ENCODE data around the gene ECHDC3.

DNA sequence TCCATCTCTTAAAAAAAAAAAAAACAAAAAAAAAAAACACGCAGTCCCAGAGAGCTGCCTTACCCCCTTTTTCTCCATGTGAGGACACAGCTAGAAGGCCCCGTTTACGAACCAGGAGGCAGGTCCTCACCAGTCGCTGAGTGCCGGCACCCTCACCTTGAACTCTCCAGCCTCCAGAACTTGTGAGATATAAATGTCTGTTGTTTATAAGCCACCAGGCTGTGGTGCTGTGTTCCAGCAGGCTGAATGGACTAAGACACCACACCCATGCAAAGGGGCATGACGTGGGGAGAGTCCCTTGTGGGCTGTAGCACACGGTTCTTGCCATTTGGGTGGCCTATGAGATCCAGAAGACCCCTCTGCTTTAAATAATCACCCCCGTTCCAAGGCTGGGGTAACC, 17.2 kb downstream of the ECHDC3 start:
- TF ChIP-seq, protein P1, sequence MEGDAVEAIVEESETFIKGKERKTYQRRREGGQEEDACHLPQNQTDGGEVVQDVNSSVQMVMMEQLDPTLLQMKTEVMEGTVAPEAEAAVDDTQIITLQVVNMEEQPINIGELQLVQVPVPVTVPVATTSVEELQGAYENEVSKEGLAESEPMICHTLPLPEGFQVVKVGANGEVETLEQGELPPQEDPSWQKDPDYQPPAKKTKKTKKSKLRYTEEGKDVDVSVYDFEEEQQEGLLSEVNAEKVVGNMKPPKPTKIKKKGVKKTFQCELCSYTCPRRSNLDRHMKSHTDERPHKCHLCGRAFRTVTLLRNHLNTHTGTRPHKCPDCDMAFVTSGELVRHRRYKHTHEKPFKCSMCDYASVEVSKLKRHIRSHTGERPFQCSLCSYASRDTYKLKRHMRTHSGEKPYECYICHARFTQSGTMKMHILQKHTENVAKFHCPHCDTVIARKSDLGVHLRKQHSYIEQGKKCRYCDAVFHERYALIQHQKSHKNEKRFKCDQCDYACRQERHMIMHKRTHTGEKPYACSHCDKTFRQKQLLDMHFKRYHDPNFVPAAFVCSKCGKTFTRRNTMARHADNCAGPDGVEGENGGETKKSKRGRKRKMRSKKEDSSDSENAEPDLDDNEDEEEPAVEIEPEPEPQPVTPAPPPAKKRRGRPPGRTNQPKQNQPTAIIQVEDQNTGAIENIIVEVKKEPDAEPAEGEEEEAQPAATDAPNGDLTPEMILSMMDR (IDR thresholded peaks at IDR 0.05 in 2 of 3, conservative IDR thresholded peaks at IDR 0.05 in 1 of 3; ENCODE audit: borderline replicate concordance in 1 of 3, insufficient read depth in 1 of 3, low read depth in 2 of 3, low read length in 2 of 3): no peak
- TF ChIP-seq, protein P2, sequence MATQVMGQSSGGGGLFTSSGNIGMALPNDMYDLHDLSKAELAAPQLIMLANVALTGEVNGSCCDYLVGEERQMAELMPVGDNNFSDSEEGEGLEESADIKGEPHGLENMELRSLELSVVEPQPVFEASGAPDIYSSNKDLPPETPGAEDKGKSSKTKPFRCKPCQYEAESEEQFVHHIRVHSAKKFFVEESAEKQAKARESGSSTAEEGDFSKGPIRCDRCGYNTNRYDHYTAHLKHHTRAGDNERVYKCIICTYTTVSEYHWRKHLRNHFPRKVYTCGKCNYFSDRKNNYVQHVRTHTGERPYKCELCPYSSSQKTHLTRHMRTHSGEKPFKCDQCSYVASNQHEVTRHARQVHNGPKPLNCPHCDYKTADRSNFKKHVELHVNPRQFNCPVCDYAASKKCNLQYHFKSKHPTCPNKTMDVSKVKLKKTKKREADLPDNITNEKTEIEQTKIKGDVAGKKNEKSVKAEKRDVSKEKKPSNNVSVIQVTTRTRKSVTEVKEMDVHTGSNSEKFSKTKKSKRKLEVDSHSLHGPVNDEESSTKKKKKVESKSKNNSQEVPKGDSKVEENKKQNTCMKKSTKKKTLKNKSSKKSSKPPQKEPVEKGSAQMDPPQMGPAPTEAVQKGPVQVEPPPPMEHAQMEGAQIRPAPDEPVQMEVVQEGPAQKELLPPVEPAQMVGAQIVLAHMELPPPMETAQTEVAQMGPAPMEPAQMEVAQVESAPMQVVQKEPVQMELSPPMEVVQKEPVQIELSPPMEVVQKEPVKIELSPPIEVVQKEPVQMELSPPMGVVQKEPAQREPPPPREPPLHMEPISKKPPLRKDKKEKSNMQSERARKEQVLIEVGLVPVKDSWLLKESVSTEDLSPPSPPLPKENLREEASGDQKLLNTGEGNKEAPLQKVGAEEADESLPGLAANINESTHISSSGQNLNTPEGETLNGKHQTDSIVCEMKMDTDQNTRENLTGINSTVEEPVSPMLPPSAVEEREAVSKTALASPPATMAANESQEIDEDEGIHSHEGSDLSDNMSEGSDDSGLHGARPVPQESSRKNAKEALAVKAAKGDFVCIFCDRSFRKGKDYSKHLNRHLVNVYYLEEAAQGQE (IDR thresholded peaks at IDR 0.05; ENCODE audit: low read depth): no peak
- no peak for TF ChIP-seq POLR2A (IDR thresholded peaks at IDR 0.05; ENCODE audit: borderline replicate concordance, extremely low read depth, insufficient read depth, insufficient read length)
- no peak for TF ChIP-seq ZNF274 (IDR thresholded peaks at IDR 0.05; ENCODE audit: low read depth, low read length)
- TF ChIP-seq EZH2 (IDR thresholded peaks at IDR 0.05): no peak
- TF ChIP-seq SP1 (IDR thresholded peaks at IDR 0.05; ENCODE audit: low read depth): no peak
